GM19468 (cell line): ENCODE results near the gene SPECC1L.

ENCODE experiments used
- ATAC-seq: cut with Tn5 transposase; IDR thresholded peaks from one replicate; pipeline ENCODE4 v1.9.1; 2021; ENCODE audit warnings: mild to moderate bottlenecking, moderate library complexity, moderate number of reproducible peaks; ENCODE audit not compliant: unreplicated experiment; ENCODE audit errors: extremely low read depth

SPECC1L gene

DNA sequence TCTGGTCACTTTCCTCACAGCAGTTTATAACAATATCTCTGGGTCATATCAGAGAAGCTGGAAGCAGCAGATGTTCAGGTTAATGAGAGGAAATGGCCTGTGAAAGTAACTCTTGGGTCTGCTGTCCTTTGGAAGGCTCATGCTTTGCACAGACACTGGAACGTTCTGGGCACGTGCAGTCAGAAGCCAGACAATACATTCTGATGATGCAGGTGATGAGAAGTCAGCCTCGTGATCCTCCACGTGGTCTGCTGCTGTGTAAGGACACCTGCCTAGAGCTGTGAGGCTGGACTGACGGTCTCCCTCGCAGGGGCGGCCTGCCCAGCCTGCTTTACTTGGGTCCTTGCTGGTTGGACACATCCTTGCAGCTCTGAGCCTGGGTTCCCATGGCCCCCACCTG, 138.0 kb downstream of the SPECC1L start:
- no peak for ATAC-seq

DNA sequence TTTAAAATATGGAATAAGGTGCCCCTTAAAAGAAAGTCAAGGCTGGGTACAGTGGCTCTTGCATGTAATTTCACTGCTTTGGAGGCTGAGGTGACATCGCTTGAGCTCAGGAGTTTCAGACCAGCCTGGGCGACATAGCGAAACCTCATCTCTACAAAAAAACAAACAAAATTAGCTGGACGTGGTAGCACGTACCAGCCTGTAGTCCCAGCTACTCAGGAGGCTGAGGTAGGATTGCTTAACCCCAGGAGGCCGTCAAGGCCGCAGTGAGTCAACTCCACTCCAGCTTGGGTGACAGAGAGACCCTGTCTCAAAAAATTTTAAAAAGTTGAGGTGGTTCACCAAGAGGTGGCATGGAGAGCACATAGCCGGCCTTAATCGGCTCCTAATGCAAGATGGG, 139.1 kb downstream of the SPECC1L start:
- no peak for ATAC-seq

DNA sequence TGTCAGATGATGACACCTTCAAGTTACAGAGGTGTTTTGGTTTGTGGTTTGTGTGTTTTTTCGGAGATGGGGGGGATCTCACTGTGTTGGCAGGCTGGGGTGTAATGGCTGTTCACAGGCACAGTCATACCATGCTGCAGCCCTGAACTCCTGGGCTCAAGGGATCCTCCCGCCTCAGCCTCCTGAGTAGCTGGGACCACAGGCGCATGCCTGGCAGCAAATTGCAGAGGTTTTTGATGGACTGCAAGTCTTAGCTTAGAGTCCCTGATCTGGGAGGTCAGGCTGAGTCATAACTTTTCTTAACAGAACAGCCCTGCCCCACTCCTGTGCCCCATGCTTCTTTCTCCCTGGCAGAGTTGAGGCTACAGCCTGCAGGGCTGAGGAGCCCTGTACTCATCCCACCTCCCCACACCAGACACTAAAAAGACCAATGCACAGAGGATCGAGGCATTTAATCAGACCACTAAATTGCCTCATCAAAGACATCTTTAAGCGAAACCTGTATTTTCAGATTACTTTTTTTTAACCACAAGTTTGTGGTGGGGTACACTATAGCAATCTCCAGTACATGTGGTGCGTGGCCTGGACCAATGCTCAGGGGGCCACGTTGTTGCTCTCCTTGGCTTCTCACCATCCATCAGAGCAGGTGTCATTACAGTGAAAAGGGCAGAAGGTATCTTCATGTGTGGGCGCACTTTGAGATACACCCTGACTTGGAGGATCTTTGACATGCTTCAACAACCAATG, 139.7 kb downstream of the SPECC1L start:
- no peak for ATAC-seq

DNA sequence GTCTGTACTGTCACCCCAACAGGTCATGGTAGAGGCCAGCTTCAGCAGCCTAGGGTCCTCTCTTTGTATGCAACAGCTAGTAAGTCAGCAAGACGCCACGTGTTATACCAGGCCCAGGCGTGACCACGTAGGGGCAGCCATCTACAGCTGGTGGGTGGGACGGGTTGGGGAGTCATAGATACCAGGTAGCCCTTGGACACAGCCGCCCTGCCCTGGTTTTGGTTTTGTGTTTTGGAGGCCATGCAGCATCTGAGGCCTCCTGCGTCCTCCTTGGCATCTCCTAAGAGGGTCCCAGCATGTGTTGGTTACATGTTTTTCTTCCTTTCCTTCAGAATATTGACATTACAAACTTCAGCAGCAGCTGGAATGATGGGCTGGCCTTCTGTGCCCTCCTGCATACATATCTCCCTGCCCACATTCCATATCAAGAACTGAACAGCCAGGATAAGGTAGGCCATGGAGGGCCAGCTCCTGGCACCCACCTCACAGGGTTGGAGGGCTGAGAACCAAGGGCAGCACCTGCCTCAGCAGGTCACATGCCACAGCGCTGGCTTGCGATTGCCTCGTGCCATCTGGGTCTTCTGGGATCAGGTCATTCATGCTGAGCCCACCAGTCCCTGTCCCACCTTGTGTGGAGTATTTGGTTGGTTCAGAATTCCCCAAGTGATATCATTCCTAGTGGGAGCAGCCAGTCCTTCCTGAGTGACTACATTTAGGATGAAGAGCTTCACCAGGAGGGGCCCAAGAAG, 140.8 kb downstream of the SPECC1L start:
- ATAC-seq, result no peak

DNA sequence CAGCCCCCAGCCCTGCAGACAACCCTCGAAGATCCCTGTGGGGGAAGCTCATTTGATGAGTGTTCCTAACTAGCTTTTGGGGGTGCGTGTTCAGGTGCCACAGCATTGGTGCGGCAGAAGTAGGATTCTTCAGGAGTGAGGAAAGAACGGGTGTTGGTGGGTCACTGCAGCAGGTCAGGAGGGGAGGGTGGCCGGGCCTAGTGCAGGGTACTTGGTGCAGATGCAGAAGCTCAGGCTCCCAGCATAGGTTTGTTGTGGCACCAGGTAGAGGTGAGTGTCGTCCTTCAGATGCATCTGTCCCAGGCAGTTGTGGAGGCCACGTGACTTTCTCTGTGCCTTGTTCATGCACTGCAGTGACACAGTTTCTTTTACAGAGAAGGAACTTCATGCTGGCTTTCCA, 141.6 kb downstream of the SPECC1L start:
- ATAC-seq, result no peak

DNA sequence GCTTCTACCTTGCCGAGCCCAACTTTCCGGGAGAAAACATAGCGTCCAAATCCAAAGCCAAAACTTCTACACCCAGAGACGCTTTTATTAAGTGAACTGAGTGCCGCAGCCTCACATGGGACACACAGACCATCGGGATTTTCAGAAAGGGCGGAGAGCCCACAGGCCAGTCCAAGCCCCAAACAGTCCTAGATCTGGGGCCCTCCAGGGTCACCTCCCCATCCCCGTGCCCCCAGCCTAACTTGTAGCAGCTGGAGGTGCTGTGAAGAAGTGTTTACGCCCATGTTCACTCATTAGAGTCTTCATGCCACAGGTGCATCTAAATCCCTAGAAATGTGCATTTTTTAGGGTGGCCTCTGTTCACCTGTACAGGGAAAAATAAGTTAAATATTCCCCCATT, 142.6 kb downstream of the SPECC1L start:
- ATAC-seq, result no peak

DNA sequence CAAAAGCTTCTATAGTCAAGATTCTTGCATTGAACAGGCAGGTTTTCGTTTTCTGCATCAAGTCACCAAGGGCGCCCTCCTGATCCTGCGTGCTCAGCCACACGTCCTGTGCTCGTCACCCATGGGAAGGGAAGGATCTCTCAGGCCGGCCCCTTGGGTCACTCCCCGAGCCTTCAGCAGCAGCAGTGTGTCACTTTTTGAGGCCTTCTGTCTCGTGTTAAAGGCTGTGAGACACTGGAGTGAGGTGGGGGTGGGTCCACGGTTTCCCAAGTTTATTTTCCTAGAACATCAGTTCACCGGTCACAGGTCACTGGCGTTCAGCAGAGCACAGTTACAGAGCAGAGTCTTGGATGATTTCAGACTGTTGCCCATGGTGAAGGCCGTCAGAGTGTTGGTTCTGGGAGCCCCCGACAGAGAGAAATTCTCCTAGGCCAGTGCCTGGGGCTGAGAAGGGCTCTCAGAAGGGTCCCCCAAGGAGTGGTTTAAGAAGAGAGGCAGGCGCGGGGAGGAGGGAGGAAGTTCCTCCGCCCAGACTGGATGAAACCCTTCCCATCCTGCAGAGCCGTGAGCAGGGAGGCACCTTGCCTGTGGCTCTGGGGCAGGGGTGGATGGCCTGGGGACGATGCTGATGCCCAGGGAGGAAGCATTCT, 143.2 kb downstream of the SPECC1L start:
- ATAC-seq, result no peak

DNA sequence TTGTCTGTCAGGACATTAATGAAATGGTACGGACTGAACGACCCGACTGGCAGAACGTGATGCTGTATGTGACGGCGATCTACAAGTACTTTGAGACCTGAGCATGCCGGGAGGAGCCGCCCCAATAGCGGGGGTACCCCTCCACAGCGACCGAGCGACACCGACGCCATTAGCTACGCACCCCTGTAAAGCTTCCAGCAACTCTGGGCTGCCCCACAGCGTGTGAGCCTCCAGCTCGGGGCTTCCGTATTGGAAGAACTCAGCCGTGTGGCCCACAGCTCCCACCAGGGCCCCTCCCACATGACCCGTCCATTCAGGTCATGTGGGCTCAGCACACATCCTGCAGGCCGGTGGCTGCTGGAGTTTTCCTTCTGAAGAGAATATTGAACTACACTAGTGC, 143.9 kb downstream of the SPECC1L start:
- no peak for ATAC-seq

DNA sequence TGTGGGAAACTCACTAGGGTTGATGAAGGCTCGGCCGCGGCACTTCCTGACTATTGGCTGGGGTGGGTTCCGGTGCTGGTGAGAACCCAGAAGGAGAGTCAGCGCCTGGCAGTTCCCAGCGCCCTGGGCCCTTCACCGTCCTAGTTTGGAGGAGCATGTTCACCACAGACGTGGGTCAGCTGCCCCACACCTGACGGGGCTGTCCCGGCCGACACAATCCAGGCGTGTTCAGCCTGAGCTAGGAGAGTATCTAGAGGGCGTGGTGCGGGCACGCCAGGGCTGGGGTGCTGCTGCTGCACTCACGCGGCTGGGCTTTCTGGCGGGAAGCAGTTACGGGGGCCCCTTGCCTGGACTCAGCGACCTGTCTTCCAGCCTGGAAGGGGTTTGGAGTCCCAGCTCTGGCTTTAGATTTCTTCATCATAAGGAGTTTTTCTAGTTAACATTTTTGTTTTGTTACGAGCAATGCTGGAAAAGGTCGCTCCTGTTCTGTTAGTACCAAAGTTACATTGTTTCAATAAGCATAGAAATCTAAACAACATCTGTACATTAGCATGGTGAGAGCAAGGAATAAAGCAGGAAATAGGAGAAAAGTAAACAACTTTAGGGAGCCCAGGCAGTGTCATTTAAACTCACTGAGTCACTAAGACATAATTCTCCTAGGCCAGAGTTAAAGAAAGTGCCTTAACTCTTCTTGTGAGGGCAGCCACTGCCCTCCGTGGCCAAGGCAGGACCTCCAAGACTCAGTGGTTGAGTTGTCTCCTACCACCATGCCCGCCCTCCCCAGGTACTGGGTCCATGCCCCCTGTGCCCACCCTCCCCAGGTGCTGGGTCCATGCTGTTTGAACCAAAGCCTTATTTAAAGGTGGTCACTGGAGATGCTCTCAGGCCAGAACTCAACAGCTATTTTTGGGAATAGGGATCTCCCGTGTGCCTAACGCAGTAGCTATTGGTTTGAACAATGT, 144.6 kb downstream of the SPECC1L start:
- ATAC-seq, result no peak

DNA sequence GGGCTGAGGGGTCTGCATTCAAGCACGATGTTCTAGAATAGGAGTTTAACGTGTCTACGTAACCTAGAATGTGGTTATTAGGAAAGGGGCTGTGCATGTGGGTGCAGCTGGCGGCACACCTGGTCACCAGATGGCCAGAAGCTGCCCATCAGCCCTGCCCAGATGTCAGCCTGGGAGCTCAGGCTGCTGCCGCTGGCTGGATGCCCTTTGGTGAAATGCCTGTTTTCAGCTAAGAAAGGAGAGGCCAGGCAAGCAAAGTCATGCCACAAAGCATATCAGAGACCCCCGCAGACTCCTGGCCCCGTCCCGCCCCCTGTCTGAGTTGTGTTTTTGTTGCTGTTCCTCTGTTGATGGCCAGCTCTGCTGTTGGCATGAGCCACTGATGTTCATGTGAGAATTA, 145.5 kb downstream of the SPECC1L start:
- ATAC-seq, result no peak

DNA sequence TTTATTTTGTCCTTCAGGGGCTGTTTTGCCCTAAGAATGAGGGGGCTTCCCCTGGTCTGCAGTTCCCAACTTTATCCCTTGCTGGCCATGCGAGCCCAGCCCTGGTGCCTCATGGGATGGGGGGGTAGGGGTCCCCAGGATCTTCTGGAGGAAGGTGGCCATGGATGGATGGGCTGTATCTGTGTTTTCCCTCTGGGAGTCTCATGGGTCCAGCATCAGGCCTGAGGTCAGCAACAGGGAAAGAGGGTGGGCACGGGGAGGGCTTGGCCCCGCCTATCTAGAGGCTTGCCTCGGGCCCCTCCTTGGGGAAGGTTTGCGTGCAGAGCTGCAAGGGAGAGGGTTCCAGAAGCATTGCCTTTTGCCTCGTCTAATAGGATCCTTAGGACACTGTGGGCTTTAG, 146.0 kb downstream of the SPECC1L start:
- no peak for ATAC-seq

DNA sequence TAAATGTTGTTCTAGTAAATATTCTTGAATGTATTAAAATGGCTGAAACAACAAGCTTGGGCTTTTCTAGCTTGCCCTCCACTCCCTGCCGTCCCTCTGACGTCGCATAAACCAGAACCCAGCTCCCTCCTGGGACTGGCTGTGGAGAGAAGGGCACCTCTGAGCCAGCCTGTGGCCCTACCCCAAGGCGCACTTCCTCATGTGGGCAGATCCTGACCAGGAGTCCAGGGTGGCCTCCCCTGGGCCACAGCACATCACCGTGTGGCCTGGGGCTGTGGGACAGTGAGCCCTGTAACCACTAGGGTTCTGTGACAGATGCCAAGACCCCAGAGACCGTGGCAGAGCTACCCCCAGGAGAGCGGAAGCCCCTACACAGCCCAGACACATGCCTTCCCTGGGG, 146.6 kb downstream of the SPECC1L start:
- ATAC-seq, result no peak

DNA sequence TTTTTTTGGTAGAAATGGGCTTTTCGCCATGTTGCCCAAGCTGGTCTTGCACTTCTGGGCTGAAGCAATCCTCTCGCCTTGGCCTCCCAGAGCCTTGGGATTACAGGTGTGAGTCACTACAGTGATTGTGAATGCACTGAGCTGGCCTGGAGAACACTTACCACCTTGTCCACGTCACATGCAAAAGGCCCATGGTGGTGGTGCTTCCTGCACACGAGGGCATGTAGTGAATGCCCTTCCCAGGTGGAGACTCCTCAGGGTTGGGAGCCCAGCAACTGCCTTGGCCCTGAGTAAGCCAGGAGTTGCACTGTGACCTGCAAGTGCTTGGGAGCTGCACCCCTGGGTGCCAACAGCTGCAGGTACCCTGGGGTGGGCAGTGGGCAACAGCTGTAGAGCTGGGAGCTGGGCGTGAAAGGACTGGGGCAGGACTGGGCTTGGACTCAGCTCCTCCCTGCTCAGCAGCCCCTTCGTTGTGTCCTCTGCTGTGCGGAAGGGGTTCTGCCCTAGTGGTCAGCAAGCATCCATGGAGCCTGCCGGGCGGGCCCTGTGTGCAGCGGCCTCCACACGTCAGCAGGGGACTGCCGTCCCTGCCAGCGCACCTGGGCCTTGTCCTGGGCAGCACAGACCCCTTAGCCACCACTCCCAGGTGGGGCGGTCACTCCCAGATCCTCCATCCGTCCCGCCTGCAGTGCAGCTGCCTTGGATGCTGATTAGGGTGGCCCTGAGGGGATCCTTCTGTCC, 147.4 kb downstream of the SPECC1L start:
- ATAC-seq, result no peak

DNA sequence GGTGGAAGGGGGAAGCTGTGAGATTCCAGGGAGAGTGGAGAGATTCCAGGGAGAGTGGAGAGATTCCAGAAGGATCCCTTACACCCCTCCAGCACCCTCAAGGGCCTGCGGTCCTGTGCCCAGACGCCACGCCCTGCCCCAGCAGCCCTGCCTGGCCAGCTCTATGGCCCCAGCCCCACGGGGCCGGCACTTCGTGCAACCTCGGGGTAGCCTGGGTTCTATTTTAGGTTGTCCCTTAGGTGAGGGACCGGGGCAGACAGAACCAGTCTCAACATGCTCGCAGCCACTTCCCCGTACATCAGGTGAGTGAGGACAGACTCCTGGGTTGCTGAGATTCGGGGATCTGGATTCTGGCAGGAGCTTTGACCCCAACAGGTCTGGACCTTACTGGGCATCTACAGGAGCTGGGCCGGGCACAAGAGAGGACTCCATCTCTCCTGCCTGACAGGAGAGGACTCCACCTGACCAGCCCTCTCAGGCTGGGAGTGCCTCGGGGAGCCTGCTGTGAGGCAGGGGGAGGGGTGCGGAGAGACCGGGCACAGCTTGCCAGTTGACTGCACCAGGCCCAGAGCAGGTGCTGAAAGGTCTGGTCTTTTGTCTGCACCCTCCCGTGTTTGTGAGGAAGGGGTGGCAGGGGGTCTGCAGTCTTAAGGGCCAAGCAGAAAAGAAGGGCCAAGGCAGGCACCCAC, 148.3 kb downstream of the SPECC1L start:
- ATAC-seq, result no peak

DNA sequence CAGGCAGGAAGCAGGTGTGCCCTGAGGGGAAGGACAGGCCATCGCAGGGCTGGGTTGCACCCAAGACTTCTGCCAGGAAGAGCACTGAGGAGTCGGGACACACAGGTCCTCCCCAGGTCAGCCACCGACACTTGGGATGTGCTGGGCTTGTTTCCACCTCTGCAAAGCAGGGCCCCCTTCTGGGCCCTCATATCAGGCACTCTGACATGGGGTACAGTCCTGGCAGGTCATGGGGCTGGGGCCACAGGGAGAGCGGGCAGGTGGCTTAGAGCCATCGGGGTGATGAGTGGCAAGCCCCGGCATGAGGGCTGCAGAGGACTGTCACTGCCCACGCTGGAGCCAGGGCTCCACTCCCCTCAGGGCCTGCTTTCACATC, 148.8 kb downstream of the SPECC1L start:
- no peak for ATAC-seq

DNA sequence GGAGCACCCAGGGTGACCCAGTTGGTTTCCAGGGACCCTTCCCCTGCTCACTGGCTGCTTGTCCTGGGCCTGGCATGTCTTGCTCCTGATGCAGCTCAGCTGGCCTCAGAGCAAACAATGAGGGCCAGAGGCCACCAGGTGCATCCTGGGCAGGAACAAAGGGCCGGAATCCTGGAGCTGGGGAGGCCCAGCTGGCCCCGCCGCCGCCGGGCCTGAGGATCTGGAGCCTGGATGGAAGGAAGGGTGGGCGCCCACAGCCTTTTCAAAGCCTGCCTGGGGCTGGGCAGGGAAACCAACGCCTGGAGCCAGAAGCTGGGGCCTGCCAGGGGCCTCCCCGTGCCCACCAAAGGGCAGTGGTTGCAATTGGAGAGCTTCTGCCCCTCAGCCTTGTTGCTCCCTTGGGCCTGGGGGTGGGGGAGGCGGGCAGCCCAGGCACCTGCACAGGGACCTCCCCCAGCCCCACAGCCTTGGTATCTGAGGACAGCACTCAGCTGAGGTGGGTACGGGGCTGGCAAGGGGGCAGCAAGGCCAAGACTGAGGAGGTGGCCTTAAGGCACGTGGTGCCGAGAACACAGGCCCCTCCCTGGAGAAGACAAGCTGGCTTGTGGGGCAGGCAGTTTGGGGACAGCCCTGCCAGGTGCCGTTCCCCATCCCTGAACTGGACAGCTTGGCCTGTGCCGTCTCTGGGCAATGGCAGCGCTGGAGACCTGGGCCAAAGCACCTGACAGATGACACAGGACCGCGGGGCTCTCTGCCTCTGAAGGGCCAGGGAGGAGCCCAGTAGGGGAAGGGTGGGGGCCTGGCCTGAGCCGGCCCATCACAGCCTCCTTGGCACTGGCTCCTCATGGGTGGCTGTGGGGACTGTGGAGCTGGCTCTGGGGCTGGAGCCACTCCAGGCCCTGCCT, 149.7 kb downstream of the SPECC1L start:
- ATAC-seq, result no peak

DNA sequence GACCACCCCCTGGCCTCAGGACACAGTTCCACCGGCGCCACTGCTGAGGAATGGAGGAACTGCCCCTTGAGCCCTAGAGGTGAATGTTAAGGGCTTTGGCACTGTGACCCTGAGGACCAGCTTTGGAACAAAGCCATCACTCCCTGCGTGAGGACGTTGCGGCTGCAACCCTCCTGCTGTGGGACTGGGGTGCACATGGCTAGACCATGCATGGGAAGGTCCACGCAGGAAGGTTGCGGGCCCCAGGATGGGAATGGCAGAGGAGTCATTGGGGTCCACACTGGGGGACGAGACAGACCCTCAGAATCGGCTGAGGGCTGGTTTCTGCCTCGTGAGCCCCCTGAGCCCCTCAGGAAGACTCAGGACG, 150.3 kb downstream of the SPECC1L start:
- ATAC-seq, result no peak

DNA sequence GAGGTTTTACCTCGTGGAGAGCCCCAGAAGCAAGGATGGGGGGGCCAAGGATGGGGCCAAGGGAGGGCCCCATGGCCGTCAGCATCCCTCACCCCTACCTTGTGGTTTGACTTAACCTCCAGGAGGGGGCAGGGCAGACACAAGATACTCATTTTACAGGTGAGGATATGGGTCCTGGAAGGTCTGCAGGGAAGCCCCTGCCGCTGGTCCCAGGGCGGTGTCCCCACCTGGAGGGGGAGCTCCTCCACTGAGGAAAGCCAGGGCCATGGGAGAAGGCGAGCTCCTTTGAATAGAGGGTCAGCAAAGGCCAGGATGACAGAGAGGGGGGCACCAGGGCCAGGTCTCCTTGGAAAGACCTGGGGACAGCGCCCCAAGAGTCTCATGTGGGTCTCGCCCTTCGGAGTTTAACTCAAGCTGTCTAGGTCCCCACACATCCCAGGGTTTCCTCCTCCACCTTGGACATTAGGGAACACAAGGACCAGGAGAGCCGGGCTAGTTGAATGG, 150.8 kb downstream of the SPECC1L start:
- no peak for ATAC-seq
